Measurements from ENCODE around the gene WDR37.

DNA sequence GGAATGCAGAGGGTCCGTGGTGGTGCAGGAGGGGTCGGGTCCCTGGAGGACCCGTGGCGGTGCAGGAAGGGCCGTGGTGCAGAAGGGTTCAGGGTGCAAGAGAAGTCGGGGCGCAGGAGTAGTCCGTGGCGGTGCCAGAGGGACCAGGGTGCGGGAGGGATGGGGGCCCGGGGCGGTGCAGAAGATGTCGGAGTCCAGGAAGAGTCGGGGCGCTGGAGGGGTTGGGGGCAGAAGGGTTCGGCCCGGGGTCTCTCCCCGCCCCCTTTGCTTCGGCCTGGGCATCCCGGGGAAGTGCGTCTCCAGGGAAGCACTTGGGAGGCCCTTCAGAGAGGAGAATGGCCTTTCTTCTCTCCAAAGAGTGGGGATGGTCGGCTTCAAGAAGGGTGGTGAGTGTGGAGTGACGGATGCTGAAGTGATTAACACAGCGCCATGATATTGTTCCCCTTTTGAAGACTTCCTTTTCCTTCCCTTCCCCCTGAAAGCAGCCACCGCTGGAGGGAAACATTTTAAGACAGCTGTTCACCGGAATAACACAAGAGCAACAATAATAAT, 997 bp downstream of the WDR37 start:
- no peak for TF ChIP-seq POLR2A (IDR thresholded peaks at IDR 0.05)
- TF ChIP-seq, protein P1, sequence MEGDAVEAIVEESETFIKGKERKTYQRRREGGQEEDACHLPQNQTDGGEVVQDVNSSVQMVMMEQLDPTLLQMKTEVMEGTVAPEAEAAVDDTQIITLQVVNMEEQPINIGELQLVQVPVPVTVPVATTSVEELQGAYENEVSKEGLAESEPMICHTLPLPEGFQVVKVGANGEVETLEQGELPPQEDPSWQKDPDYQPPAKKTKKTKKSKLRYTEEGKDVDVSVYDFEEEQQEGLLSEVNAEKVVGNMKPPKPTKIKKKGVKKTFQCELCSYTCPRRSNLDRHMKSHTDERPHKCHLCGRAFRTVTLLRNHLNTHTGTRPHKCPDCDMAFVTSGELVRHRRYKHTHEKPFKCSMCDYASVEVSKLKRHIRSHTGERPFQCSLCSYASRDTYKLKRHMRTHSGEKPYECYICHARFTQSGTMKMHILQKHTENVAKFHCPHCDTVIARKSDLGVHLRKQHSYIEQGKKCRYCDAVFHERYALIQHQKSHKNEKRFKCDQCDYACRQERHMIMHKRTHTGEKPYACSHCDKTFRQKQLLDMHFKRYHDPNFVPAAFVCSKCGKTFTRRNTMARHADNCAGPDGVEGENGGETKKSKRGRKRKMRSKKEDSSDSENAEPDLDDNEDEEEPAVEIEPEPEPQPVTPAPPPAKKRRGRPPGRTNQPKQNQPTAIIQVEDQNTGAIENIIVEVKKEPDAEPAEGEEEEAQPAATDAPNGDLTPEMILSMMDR (IDR thresholded peaks at IDR 0.05) = no peak

All from lower leg skin (tissue), 3 donors.